Right renal pelvis (tissue), 4 donors: ENCODE data around the gene GRID1. TPM values are rescaled to one million over a fixed set of nuclear protein-coding genes. Genes with fewer than 3 reads are reported as not detected.

ENCODE experiments used
- DNase-seq, 4 donors: peaks; one replicate each; pipeline ENCODE4 v3.0.0-alpha.2; 2013; ENCODE audit warnings: low read depth in 4 of 4, low spot score in 3 of 4, missing footprints in 1 of 4
- polyA plus RNA-seq, 4 donors: library from polyadenylated mRNA; unstranded; fragments of 120-200 nt; gene quantifications; one replicate each; pipeline ENCODE4 v1.2.1, GENCODE V29; 2013; ENCODE audit not compliant: insufficient read length in 4 of 4

Gene GRID1
- polyA plus RNA-seq, 4 donors = 1.5 to 2.3 (median 2.1) TPM

GRCh38 chr10:86060386-86061277 is 306.0 kb downstream of the GRID1 start:
- DNase-seq = no peak

GRCh38 chr10:86059892-86060291 is 306.7 kb downstream of the GRID1 start:
- DNase-seq = no peak

- no peak for DNase-seq
Measured at GRCh38 chr10:86058964-86059363, 307.6 kb downstream of the GRID1 start.

- no peak for DNase-seq
Measured at GRCh38 chr10:86057708-86058107, 308.9 kb downstream of the GRID1 start.

GRCh38 chr10:86056672-86057071 is 309.9 kb downstream of the GRID1 start:
- no peak for DNase-seq

- no peak for DNase-seq
Measured at GRCh38 chr10:86055928-86056327, 310.7 kb downstream of the GRID1 start.

- DNase-seq = no peak
Measured at GRCh38 chr10:86053675-86054074, 312.9 kb downstream of the GRID1 start.

GRCh38 chr10:86051586-86051985 is 315.0 kb downstream of the GRID1 start:
- no peak for DNase-seq

GRCh38 chr10:86049442-86049841 is 317.2 kb downstream of the GRID1 start:
- no peak for DNase-seq

GRCh38 chr10:86048973-86049372 is 317.6 kb downstream of the GRID1 start:
- DNase-seq = no peak

GRCh38 chr10:86048571-86048970 is 318.0 kb downstream of the GRID1 start:
- no peak for DNase-seq

- DNase-seq = no peak
Measured at GRCh38 chr10:86047588-86047987, 319.0 kb downstream of the GRID1 start.

GRCh38 chr10:86046845-86047460 is 319.6 kb downstream of the GRID1 start:
- no peak for DNase-seq

- no peak for DNase-seq
Measured at GRCh38 chr10:86045896-86046295, 320.7 kb downstream of the GRID1 start.

GRCh38 chr10:86044029-86044428 is 322.6 kb downstream of the GRID1 start:
- DNase-seq = no peak

GRCh38 chr10:86043236-86043635 is 323.4 kb downstream of the GRID1 start:
- DNase-seq = no peak

- no peak for DNase-seq
Measured at GRCh38 chr10:86042161-86042560, 324.4 kb downstream of the GRID1 start.

- no peak for DNase-seq
Measured at GRCh38 chr10:86041116-86041515, 325.5 kb downstream of the GRID1 start.

- DNase-seq = no peak
Measured at GRCh38 chr10:86038371-86038770, 328.2 kb downstream of the GRID1 start.

- DNase-seq = no peak
Measured at GRCh38 chr10:86037096-86037495, 329.5 kb downstream of the GRID1 start.

GRCh38 chr10:86036544-86036831 is 330.1 kb downstream of the GRID1 start:
- DNase-seq = no peak

- DNase-seq = no peak
Measured at GRCh38 chr10:86035791-86036543, 330.6 kb downstream of the GRID1 start.
